Hematopoietic multipotent progenitor cell treated with erythropoietin and hydrocortisone succinate and interleukin-3 and kit ligand, for 15 days (in vitro differentiated cells): ENCODE measurements around the gene ITPR2.
"Not testable (repeated sequence)": the region's sequence is repeated elsewhere in the genome, so short reads cannot be mapped to it uniquely, and the experiment has no call there.

ENCODE experiments used
- DNase-seq: peaks from one replicate; pipeline ENCODE4 v3.0.0-alpha.2; 2015; ENCODE audit warnings: low spot score

ITPR2 gene

GRCh38 chr12:26832822-26833742 is at the start of gene ITPR2:
ITPR2 (minus strand) TSS chr12:26833194; CDS start chr12:26832781, 413 bp downstream.
- peak; percentile 88 for DNase-seq

GRCh38 chr12:26880625-26881024 is 47.6 kb upstream of the ITPR2 start:
- DNase-seq, result no peak

- no peak for DNase-seq
Measured at GRCh38 chr12:26878661-26879119, 45.7 kb upstream of the ITPR2 start.

GRCh38 chr12:26874501-26875296 is 41.7 kb upstream of the ITPR2 start:
- no peak for DNase-seq

GRCh38 chr12:26872625-26873024 is 39.6 kb upstream of the ITPR2 start:
- no peak for DNase-seq

GRCh38 chr12:26871985-26872384 is 39.0 kb upstream of the ITPR2 start:
- no peak for DNase-seq

GRCh38 chr12:26870491-26871419 is 37.8 kb upstream of the ITPR2 start:
- no peak for DNase-seq

- DNase-seq, result no peak
Measured at GRCh38 chr12:26869908-26870459, 37.0 kb upstream of the ITPR2 start.

GRCh38 chr12:26869104-26869494 is 36.1 kb upstream of the ITPR2 start:
- DNase-seq, result no peak

GRCh38 chr12:26868447-26869103 is 35.6 kb upstream of the ITPR2 start:
- no peak for DNase-seq

- DNase-seq, result no peak
Measured at GRCh38 chr12:26867080-26867479, 34.1 kb upstream of the ITPR2 start.

GRCh38 chr12:26863515-26863914 is 30.5 kb upstream of the ITPR2 start:
- no peak for DNase-seq

- DNase-seq, result not testable (repeated sequence)
Measured at GRCh38 chr12:26862787-26863186, 29.8 kb upstream of the ITPR2 start.

GRCh38 chr12:26861690-26862089 is 28.7 kb upstream of the ITPR2 start:
- DNase-seq, result no peak

- no peak for DNase-seq
Measured at GRCh38 chr12:26857465-26858176, 24.6 kb upstream of the ITPR2 start.

GRCh38 chr12:26855337-26855736 is 22.3 kb upstream of the ITPR2 start:
- DNase-seq, result no peak

- DNase-seq, result no peak
Measured at GRCh38 chr12:26854031-26854390, 21.0 kb upstream of the ITPR2 start.

GRCh38 chr12:26853303-26854030 is 20.5 kb upstream of the ITPR2 start:
- DNase-seq, result peak; percentile 74

GRCh38 chr12:26851031-26851809 is 18.2 kb upstream of the ITPR2 start:
- no peak for DNase-seq
